C4-2B (cell line): ENCODE data around the gene NLGN1.

ENCODE experiments used
- CTCF ChIP-seq: fragments of 450-650 bp; conservative IDR thresholded peaks from 2 replicates; pipeline ENCODE4 v1.5.1; 2017; ENCODE audit warnings: mild to moderate bottlenecking
- ZFX ChIP-seq: fragments of 450-650 bp; IDR thresholded peaks from 2 replicates; pipeline ENCODE4 v1.6.1; 2017

DNA sequence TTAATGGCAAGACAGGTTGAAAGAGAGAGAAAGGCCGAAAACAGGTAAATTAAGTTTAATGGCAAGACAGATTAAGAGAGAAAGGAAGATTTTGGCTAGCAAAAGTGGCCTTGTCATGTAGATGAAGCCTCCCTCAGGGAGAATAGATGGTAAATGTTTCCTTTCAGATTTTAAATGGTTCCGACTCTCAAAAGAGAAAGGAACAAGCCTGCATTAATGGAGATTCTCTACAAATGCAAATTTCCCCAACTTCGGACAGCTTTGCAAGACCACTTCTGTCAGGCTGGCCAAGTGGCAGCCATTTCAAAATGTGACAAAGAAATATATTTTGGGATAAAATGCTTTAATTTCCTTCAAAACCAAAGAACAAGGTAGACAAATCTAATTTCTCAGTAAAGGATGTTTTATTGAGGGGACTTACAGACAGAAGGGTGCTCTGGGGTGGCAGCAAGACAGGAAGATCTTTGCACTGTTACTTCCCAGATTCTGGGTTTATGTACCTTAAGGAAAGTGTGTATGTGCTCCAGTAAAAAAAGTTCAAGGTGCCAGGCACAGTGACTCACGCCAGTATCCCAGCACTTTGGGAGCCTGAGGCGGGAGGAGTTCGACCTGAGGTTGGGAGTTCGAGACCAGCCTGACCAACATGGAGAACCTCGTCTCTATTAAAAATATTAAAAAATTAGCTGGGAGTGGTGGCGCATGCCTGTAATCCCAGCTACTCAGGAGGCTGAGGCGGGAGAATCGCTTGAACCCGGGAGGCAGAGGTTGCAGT lies 835.3 kb downstream of the NLGN1 start:
- no peak for TF ChIP-seq CTCF
- TF ChIP-seq ZFX: no peak
